CD4-positive, alpha-beta T cell (primary cell): ENCODE results near the gene IL2RA. TPM values are rescaled to one million over a fixed set of nuclear protein-coding genes. Genes with fewer than 3 reads are reported as not detected.

Source experiments
- ATAC-seq: fragments of 200-7000 bp; cut with Tn5 transposase; one replicate; pipeline ENCODE4 v1.10.0; 2022; ENCODE audit warnings: mild to moderate bottlenecking; ENCODE audit not compliant: poor library complexity
- CTCF ChIA-PET: fragments of 350-600 bp; sonication (Branson Sonifier 250); formaldehyde crosslinking; loops from one replicate; lab custom pipeline; 2021; ENCODE audit warnings: antibody characterized with exemption, inconsistent platforms; lab: Charles Lee
- POLR2A ChIA-PET: fragments of 350-600 bp; sonication (Branson Sonifier 250); formaldehyde crosslinking; loops from one replicate; lab custom pipeline; 2021; ENCODE audit warnings: antibody characterized with exemption, inconsistent platforms; lab: Charles Lee
- DNase-seq, 14 experiments: peaks; one replicate each; pipeline ENCODE4 v3.0.0-alpha.2; 2013 to 2020; ENCODE audit warnings: mixed read lengths in 2 of 14
- H3K27ac ChIP-seq, 2 donors: one replicate each; pipeline versions ENCODE4 v1.5.1 to v1.7.0; 2013; ENCODE audit warnings: low read length in 2 of 2, low read depth in 1 of 2, mild to moderate bottlenecking in 1 of 2
- H3K27me3 ChIP-seq, 2 experiments: 1 replicate in 1 of 2; 2 replicates in 1 of 2; pipeline versions ENCODE4 v1.6.1 to v1.7.0; 2013; ENCODE audit warnings: low read length in 2 of 2, control low read depth in 1 of 2, mild to moderate bottlenecking in 1 of 2, moderate library complexity in 1 of 2; ENCODE audit not compliant: insufficient read depth in 2 of 2, control insufficient read depth in 1 of 2
- H3K36me3 ChIP-seq: one replicate; pipeline ENCODE4 v1.6.1; 2013; ENCODE audit warnings: low read length, control low read depth; ENCODE audit not compliant: insufficient read depth
- H3K4me1 ChIP-seq: one replicate; pipeline ENCODE4 v1.6.1; 2013; ENCODE audit warnings: low read length, control low read depth; ENCODE audit not compliant: insufficient read depth
- H3K4me3 ChIP-seq: one replicate; pipeline ENCODE4 v1.5.1; 2013; ENCODE audit warnings: mild to moderate bottlenecking, low read length, moderate library complexity
- H3K9me3 ChIP-seq, 2 experiments: 1 replicate in 1 of 2; 2 replicates in 1 of 2; pipeline versions ENCODE4 v1.6.1 to v1.7.0; 2013; ENCODE audit warnings: low read length in 2 of 2, mild to moderate bottlenecking in 2 of 2, control low read depth in 1 of 2, moderate library complexity in 1 of 2; ENCODE audit not compliant: control insufficient read depth in 1 of 2, insufficient read depth in 1 of 2
- H3K27ac Mint-ChIP-seq: one replicate; pipeline ENCODE4 v1.8.0; 2020; ENCODE audit warnings: mixed read lengths
- H3K27me3 Mint-ChIP-seq: one replicate; pipeline ENCODE4 v1.8.0; 2021; ENCODE audit warnings: mixed read lengths
- H3K36me3 Mint-ChIP-seq: one replicate; pipeline ENCODE4 v1.8.0; 2021; ENCODE audit warnings: low read depth, mixed read lengths
- H3K4me1 Mint-ChIP-seq: one replicate; pipeline ENCODE4 v1.8.0; 2021; ENCODE audit warnings: low read depth, mixed read lengths
- H3K4me3 Mint-ChIP-seq: one replicate; pipeline ENCODE4 v1.8.0; 2020; ENCODE audit warnings: mild to moderate bottlenecking, mixed read lengths
- H3K9me3 Mint-ChIP-seq: one replicate; pipeline ENCODE4 v1.8.0; 2020; ENCODE audit warnings: mixed read lengths
- CTCF ChIP-seq: fragments of 200-600 bp; IDR thresholded peaks from one replicate; pipeline ENCODE4 v1.8.0; 2022; ENCODE audit warnings: antibody characterized with exemption, mild to moderate bottlenecking
- intact Hi-C, 2 experiments: fragments of 100-400 bp; cut with DNase I in 1 of 2; cut with micrococcal nuclease in 1 of 2; formaldehyde crosslinking; loops; one replicate each; pipeline versions ENCODE4 v1.15.1 to v1.9.0; 2023 to 2025; cut with DNase I, micrococcal nuclease
- total RNA-seq, 174 experiments: library from RNA in 2 of 174; stranded (reverse) in 2 of 174; gene quantifications; one replicate each; pipeline ENCODE4 v1.2.3 and lab custom pipeline; 2021 to 2026

The IL2RA gene
- total RNA-seq, 2 experiments from 2014 or later, result 4.9 to 5.4 TPM

GRCh38 chr10:6019010-6019782 lies 43.0 kb downstream of the IL2RA start:
- no peak overlapping the region for H3K27ac Mint-ChIP-seq
- ATAC-seq, result no peak
- CTCF ChIA-PET, result no interaction called here

GRCh38 chr10:6018422-6018821 lies 43.7 kb downstream of the IL2RA start:
- Mint-ChIP-seq H3K4me1 (peaks cover 16% of the 10 kb centered on the region), H3K9me3 (no peaks in the 10 kb centered on the region), H3K27ac (no peak overlapping the region), H3K36me3 (peaks cover 27% of the 10 kb centered on the region), H3K4me3 (no peak overlapping the region), H3K27me3 (no peaks in the 10 kb centered on the region)
- POLR2A ChIA-PET, result interaction anchor here (0.6 kb wide), 1 partner anchor 33 kb away, joined by 3 read pairs; no protein-coding TSS in a partner anchor
- no peaks in the 10 kb centered on the region for H3K27me3 ChIP-seq
- H3K27ac ChIP-seq, result no peak overlapping the region
- no peak overlapping the region for H3K4me3 ChIP-seq
- CTCF ChIA-PET, result no interaction called here
- H3K4me1 ChIP-seq, result peaks cover 21% of the 10 kb centered on the region
- no peak for ATAC-seq
- no peak for TF ChIP-seq CTCF
- no peaks in the 10 kb centered on the region for H3K9me3 ChIP-seq
- DNase-seq, result no peak
- peaks cover 64% of the 10 kb centered on the region for H3K36me3 ChIP-seq
- intact Hi-C loops, result no loop called here

More at GRCh38 chr10:6019010-6019782, 43.0 kb downstream of the IL2RA start:
- peaks cover 12% of the 10 kb centered on the region for H3K4me1 Mint-ChIP-seq
- H3K4me3 ChIP-seq, result no peak overlapping the region
- H3K27me3 Mint-ChIP-seq, result no peaks in the 10 kb centered on the region
- POLR2A ChIA-PET, result no interaction called here
- H3K27me3 ChIP-seq, result no peaks in the 10 kb centered on the region
- no peak for TF ChIP-seq CTCF
- intact Hi-C loops, result no loop called here
- H3K36me3 ChIP-seq, result peaks cover 72% of the 10 kb centered on the region
- H3K4me1 ChIP-seq, result peaks cover 16% of the 10 kb centered on the region
- H3K27ac ChIP-seq, result no peak overlapping the region
- H3K4me3 Mint-ChIP-seq, result no peak overlapping the region
- H3K9me3 Mint-ChIP-seq, result no peaks in the 10 kb centered on the region
- no peaks in the 10 kb centered on the region for H3K9me3 ChIP-seq
- DNase-seq, result no peak
- H3K36me3 Mint-ChIP-seq, result peaks cover 29% of the 10 kb centered on the region

DNA sequence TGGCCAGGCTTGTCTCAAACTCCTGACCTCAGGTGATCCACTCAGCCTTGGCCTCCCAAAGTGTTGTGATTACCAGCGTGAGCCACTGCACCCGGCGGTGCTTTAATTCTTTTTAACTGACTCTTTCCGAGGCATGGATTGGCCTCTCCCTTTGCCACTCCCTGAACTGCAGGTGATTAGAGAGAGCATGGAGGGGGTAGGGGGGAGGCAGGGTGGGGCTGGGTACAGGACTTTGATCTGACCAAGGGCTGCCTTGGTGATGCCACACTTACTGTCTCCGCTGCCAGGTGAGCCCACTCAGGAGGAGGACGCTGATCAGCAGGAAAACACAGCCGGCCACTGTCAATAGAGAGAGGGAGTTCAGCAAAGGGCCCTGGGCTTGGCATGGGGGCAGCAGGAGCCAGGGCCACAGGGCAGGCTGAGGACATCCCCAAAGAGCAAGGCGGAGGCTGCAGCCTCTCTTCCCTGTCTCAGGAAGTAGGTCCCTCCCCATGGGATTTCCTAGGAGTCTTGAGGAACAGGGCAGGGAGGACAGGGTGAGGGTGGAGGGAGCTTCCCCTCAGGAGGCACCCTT lies 44.3 kb downstream of the IL2RA start:
- H3K4me3 ChIP-seq, result no peak overlapping the region
- H3K4me3 Mint-ChIP-seq, result no peak overlapping the region
- DNase-seq (no peak), ATAC-seq (no peak)
- H3K27me3 Mint-ChIP-seq, result no peaks in the 10 kb centered on the region
- H3K4me1 Mint-ChIP-seq, result peaks cover 16% of the 10 kb centered on the region
- peaks cover 59% of the 10 kb centered on the region for H3K36me3 ChIP-seq
- H3K4me1 ChIP-seq, result peaks cover 21% of the 10 kb centered on the region
- H3K36me3 Mint-ChIP-seq, result peaks cover 27% of the 10 kb centered on the region
- ChIA-PET POLR2A (interaction anchor here (0.6 kb wide), 1 partner anchor 33 kb away, joined by 3 read pairs; no protein-coding TSS in a partner anchor), CTCF (interaction anchor here (1.2 to 1.8 kb wide), 2 partner anchors 33 to 69 kb away, joined by 3 to 9 read pairs; no protein-coding TSS in a partner anchor)
- H3K9me3 ChIP-seq, result no peaks in the 10 kb centered on the region
- H3K9me3 Mint-ChIP-seq, result no peaks in the 10 kb centered on the region
- TF ChIP-seq CTCF, result no peak
- no peaks in the 10 kb centered on the region for H3K27me3 ChIP-seq
- intact Hi-C loops, result no loop called here
- H3K27ac Mint-ChIP-seq, result no peak overlapping the region
- no peak overlapping the region for H3K27ac ChIP-seq
